HG03469 (cell line): ENCODE measurements around the gene SNIP1.
A peak's percentile ranks its signal among the peaks of the same experiment; 100 is the strongest.
"Not testable (repeated sequence)": the region's sequence is repeated elsewhere in the genome, so short reads cannot be mapped to it uniquely, and the experiment has no call there.

ENCODE experiments used
- ATAC-seq: cut with Tn5 transposase; IDR thresholded peaks from one replicate; pipeline ENCODE4 v1.9.1; 2021; ENCODE audit warnings: mild to moderate bottlenecking, moderate library complexity, moderate number of reproducible peaks; ENCODE audit not compliant: unreplicated experiment

Gene SNIP1

DNA sequence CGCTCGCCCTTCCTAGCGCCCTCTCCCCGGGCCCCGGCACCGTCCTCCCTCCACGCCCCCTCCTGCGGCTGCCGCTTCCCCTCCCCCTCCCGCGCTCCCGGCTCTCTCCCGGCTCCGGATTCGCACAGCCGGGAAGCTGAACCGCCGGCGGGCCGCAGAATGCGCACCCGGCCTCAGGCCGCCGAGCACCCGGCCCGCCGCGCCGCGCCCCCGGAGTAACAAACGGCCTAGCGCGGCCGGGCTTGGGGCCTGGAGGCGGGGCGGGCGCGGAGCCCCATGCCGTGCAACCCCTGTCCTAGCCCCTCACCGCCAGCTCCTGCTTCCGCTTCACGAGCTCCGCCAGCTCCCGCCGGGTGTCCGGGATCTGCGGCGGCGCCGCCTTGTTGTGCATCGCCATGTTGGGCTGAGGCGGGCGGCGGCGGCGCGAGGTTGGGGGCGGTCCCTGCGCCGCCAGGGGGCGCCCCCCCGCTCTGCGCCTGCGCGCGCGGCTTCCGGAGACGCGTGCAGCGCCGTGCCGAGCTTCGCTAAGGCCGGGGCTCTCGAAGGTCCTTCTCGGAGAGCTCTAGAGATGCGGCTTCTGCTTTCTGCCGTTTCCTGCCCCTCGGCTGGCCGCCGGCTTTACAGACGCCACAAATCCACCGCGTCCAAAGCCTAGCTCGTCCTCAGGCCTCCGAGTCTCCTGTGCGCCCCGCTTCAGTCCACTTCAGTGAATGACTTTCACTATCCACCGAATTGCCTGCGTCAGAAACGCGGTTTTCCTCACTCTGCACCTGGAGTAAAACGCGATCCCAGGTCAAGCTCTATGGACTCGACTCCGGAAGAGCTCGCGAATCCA, 39.5 kb downstream of the SNIP1 start, which contains the start of gene MEAF6:
Gene MEAF6 (minus strand): TSS at position 417 of the 835 bp plus-strand sequence. CDS start 20 bp downstream, at position 397.
- peak; percentile 66 for ATAC-seq

- ATAC-seq, result no peak
Observed at GRCh38 chr1:37513795-37514349, 40.2 kb downstream of the SNIP1 start.

- ATAC-seq, result no peak
Observed at GRCh38 chr1:37509181-37509580, 44.9 kb downstream of the SNIP1 start.

- ATAC-seq, result no peak
Observed at GRCh38 chr1:37506740-37507139, 47.4 kb downstream of the SNIP1 start.

DNA sequence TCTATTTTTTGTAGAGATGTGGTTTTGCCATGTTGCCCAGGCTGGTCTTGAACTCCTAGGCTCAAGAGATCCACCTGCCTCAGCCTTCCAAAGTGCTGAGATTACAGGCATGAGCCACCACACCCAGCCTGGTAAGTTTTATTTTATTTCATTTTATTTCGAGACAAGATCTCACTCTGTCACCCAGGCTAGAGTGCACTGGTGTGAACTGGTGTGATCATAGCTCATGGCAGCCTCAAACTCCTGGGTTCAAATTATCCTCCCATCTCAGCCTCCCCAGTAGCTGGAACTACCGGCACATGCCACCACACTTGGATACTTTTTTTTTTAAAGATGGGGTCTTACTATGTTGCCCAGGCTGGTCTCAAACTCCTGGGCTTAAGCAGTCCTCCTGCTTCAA, 51.3 kb downstream of the SNIP1 start:
- ATAC-seq, result not testable (repeated sequence)

GRCh38 chr1:37502104-37502503, 52.0 kb downstream of the SNIP1 start:
- no peak for ATAC-seq

GRCh38 chr1:37501661-37502060, 52.4 kb downstream of the SNIP1 start:
- no peak for ATAC-seq

DNA sequence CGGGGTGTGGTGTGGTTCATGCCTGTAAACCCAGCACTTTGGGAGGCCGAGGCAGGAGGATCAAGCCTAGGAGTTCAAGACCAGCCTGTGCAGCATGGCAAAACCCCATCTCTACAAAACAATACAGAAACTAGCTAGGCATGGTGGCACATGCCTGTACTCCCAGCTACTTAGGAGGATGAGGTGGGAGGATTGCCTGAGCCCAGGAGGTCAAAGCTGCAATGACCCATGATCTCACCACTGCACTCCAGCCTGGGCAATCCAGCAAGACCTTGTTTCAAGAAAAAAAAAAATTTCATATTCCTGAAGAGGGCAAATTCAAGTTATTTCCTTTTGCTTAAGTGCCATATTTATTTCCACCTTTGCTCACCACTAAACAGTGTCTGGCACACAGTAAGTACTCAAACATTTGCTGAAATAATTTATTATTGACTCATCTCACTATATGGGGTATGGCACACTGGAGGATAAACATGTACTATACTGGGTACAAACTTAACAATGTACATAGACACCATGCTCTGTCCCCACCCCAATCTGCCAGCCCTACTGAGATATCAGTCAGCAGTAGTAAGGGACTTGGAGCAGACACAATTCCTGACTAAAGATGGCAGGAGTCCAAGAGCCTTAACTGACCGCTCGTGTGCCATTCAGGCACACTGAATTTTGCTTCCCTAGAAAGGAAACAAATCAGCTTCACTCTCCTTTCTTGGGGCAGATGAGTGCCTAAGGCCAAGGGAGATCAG, 55.0 kb downstream of the SNIP1 start:
- no peak for ATAC-seq

DNA sequence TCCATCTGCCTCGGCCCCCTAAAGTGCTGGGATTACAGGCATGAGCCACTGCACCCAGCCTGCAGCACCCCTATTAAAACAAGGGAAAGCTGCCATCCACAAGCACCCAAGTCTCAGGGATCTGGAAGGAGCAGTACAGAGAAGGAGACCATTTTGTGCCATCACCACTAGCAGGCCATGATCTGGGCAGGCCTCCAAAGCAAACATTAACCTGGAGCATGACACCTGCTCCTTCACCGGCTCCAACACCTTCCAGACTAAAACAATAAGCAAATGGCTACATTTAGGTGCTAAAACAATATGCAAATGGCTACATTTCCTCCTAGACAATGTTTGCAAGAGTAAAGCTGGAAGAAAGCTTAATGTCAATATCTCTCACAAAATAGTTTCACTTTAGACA, 56.3 kb downstream of the SNIP1 start:
- ATAC-seq, result no peak

- ATAC-seq, result no peak
Observed at GRCh38 chr1:37495875-37496274, 58.2 kb downstream of the SNIP1 start.

DNA sequence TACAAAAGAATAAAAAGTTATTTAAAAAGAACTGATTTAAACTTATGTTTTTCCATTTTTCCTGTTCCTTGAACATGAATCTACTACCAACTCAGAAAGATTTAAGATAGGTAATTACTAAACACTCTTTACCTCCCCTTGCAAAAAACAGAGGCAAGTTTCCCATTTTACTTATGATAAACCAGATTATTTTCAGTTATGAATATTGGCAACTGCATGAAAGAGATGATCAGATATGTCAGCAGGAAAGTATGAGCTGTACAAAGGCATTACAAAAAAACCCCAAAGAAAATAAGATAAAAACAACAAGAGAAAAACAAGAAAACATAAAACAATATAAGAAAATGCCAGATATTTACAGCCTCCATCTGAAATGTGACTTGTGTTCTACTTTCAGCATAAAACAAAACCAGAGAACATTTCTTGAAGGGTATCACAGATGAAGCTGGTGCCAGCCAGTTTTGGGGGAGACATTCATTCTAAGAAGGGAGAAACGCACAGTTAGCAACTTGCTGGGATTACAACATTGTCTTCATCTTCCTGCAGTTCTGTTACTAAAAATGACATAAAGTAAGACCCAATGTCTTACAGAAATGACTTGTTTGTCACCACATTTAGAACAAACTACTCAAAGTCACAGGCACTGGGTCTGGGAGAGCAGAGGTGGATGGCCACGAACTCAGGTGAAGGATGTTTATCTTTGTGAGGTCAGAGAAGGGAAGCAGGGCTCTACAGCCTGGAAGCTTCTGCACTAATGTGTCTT, 60.6 kb downstream of the SNIP1 start:
- ATAC-seq, result no peak

DNA sequence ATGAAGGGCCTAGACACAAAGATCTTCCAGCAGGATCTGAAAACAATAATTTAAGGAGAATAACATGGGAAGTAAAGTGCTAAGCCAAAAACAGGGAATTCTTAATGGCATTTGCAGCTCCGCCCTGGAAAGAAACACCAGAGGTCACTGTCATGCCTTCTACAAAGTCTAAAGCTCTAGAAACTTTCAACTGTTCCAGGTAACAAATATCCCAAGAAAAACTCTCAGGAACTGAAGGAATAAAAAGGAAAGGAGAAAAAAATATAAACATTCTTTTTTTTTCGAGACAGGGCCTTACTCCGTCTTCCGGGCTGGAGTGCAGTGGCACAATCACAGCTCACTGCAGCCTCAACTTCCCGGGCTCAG, 66.5 kb downstream of the SNIP1 start:
- ATAC-seq, result no peak

GRCh38 chr1:37486680-37487618, 67.1 kb downstream of the SNIP1 start:
- no peak for ATAC-seq

- ATAC-seq, result no peak
Observed at GRCh38 chr1:37485902-37486679, 68.0 kb downstream of the SNIP1 start.
